ENCODE measurements around the gene LIPN.

The LIPN gene

DNA sequence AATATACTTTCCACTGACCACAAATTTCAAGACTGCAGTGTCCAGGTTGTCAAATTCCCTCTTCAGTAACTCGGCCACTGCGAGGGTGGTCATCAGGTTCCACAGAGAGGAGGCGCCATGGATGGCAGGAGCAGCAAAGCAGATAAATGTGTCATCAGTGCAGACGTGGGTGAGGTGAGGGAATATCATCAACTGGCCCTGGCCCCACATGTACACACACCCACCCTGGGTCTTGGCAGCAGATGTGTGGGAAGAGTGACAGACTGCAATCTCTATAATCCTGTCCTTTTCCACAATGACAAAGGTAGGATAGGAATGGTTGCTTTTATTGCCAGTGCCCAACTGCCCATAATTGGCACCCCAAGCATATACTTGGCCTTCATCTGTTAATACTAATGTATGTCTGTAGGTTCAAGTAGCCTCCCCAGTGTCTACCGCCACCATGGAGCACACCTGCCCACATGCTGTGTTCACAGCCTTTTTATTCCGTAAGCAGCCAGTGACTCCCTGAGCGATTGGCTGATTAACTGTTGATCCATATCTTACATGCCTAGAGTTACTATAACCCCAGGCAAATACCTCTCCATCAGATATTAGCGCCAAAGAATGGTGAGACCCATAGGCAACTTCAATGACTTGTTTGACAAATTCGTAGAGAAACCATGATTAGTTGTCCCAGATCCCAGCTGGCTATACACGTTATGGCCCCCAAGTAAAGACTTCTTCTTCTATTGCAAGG is 26.4 kb downstream of the LIPN start:
- DNase-seq (ENCODE audit: low read depth), result no peak

DNA sequence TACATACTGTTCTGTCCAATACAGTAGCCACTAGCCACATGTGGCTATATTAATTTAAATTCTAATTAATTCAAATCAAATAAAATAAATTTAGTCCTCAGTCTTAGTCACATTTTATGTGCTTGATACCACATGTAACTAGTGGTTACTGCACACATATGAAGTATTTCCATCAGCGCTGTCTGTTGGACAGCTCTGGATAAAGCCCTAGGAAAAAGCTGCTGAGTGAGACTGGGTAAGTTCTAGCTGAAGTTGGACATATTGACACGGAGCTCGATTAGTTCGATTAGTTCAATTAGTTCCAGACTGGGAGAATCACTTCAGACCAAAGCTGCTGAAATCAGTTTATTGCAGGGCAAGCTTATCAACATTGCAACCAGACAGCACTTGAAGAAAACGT is 27.6 kb downstream of the LIPN start:
- no peak for DNase-seq (ENCODE audit: low read depth)

DNA sequence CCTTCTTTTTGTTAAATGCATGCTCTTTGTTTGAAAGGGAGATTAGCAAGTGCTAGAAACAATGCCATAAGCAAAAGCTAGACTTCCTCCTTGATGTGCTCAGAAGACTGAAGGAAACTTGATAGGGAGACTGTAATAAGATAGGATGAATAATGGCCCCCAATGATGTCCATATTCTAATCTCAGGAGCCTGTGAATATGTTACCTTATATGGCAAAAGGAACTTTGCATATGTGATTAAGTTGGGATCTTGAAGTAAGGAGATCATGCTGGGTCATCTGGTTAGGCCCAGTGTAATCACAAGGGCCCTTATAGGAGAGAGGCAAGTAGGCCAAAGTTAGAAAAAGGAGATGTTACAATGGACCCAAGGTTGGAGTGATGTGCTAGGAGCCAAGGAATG is 29.1 kb downstream of the LIPN start:
- DNase-seq (ENCODE audit: low read depth), result no peak

DNA sequence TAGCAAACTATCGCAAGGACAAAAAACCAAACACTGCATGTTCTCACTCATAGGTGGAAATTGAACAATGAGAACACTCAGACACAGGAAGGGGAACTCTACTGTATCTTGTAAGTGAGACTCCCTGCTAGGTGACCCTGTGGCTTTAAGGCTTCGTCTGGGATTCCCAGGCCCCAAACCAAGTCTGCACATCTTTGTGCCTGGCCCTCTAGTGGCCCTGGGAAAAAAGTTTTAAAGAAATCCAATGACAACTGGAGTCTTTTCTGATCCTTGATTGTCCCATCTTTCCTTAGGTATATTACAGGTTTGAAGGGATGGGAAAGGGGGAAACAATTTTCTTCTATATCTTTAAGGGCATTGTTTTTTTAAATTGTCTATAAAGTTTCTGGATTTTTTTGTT is 32.1 kb downstream of the LIPN start:
- no peak for DNase-seq (ENCODE audit: low read depth)

DNA sequence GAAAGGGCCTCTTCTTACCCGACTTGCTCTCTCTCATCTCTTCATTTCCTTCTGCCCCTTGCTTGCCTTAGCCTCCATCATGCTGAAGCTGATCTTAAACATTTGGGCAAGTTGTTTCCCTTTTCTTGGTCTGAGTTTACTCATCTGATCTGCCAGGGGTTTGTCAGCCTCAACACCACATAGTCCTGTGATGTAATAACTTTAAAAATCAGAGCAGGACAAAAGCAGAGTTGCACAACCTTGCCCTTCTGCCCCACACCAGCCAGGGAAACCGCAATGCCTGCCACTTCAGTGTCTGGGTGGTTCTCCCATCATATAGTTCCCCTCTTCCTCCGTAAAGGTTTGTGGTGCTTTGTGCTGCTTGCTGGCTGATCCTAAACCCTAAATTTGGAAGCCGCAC is 32.8 kb downstream of the LIPN start:
- DNase-seq (ENCODE audit: low read depth), result no peak

DNA sequence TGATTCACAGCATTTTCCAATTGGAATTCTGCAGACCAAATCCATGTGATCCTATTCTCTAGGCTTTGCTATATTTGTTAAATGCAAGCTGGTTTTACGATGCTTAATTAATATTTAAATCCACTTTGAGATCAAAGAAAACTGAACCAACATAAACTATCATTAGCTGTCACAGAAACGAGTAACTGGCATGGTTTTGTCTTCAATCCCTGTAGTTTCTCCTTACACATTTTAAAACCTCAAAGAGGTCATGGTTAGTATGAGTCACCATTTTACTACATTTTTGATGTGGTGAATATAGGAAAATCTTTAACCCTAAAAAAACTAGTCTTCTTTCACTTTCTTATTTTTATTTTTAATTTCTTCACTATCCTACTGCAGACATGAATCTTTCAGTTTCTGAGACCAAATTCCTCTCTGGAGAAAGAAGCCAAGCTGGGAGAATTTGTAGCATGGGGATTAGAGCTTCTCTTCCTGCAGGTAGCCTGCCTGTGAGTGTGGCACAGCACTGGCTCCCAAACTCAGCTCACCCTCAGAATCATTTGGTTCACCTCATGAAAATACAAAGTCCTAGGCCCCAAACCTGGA is 34.0 kb downstream of the LIPN start:
- no peak for DNase-seq (ENCODE audit: low read depth)

DNA sequence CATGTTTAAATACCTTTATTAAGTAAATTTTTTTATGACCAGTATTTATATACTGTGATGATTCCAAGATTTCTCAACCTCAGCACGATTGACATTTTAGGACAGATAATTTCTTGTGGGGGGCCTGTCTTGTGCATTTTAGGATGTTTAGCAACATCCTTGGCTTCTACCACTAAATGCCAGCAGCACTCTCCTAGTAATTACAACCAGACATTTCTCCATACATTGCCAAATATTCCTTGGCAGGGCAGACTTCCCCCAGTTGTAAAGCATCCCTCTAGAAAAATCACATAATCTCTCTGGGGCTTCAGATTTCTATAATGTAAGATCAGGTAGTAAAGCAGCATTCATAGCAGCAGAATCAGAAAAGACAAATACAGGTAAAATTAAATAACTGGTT is 34.9 kb downstream of the LIPN start:
- no peak for DNase-seq (ENCODE audit: low read depth)

DNA sequence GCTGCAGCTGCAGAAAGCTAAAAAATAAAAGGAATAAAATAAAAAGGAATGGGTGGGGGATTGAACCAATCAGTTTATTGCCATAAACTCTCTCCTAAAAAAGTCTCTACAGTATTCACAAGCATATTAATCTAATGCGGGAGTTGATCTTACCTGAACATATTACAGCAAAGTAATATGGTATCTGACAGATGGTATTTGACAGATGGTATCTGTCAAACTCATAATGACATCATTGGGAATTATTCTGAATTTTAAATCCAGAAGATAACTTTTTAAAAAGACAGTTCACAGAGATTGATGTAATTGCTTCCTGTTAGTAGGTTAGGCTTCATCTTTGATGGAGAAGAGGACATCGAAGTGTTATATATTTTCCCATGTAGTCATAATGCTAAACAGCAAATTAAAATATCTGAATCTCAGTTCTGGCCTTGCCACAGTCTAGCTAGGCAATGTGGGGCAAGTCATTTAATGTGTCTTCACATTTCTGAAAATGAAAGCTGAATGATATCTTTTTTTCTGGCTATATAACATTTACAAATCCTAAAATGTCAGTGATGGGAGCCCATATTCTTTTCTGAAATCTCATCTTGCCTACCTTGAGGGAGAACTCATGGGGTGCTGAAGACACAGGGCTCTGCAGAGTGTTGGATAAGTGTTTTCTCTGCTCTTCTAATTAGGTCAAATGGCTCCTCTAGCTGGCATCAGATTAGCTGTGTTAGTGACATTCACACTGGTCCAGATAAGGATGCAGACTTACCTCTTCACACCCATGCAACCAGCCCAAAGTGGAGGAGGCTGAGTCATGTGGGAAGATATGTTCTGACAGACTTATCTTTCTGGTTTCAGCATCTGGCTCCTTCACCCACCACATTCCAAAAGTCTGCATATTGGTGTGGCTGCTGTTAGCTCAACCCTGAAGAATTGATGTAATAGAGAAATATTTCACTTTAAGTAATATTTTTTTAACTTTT is 40.6 kb downstream of the LIPN start:
- no peak for DNase-seq (ENCODE audit: low read depth)

DNA sequence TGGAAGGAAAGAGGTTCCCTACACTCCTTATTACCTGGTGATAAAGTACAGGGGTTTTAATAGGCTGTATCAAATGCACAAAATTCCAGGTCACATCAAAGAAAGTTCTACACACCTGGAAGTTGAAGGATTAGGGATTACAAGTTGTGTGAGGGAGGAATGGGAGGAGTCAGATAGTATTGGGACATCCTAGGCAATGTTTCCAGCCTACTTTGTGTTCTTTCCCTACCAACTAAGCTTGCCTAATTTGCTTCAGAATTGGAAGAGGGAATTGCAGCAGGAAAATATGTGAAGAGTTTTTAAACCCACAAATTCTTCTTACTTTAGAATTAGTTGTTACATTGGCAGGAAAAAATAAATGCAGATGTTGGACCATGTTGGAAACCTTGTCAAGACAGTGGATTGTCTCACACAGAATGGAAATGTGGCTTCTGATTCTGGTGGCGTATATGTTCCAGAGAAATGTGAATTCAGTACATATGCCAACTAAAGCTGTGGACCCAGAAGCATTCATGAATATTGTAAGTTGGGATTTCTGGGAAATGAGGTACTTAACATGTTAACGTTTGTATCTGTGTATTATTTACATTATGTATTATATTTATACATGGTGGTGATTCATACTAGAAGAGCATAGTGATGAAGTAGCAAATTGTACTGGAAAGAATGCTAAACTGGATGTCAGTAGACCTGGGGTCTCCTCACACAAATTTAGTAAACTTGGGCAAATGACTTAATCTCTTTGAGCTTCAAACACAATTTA is 42.9 kb downstream of the LIPN start, which contains the start of gene LIPM:
LIPM (plus strand) TSS at position 208 of the 763 bp plus-strand sequence; CDS start at position 375, 167 bp downstream.
- no peak for DNase-seq (ENCODE audit: low read depth)

DNA sequence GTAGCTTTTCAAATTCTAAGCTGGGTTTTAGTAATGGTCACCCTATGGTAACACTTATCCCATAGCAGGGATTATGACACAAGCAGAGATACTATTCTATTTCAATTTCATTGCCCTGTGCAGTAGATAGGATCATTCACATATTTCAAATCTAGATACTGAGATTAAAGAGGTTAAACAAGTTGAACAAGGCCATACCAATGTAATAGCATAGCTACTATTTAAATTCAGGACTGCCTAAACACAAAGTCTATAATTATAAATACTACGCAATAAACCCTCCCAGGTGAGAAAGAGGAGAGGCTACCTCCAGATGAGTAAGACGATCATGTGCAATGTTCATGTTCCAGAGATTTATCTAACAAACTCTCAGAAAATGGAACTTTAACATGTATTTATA is 43.8 kb downstream of the LIPN start:
- no peak for DNase-seq (ENCODE audit: low read depth)

DNA sequence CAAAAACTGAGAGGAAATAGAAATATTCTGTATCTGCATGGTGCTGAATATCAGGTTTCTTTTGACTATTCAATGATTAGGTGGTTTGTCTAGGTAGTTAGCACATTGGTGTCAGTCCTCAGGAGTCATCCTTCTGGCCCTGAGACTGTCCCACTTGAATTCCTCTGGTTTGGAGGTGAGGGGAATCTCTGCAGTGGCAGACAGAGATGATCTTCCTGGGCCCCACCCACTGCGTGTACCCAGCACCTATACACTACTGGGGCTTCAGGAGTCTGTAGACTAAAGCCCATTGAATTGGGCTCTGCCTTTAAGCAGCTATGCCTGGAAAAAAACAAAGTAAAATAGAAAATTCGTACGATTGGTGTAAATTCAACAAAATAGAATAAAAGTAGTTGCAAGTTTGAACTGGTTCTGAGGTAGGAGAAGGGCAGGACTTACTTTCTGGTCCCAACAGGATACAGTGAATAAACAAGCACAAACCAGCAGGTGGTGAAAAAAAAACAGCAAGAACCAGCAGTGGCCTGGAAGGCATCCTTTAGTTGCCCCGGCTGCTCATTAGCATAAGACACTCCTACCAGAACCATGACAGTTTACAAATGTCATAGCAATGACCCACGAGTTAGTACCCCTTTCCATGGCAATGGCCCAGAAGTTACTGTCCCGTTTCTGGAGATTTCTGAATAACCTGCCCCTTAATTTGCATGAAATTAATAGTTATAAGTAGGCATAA is 44.4 kb downstream of the LIPN start:
- DNase-seq (ENCODE audit: low read depth), result no peak

DNA sequence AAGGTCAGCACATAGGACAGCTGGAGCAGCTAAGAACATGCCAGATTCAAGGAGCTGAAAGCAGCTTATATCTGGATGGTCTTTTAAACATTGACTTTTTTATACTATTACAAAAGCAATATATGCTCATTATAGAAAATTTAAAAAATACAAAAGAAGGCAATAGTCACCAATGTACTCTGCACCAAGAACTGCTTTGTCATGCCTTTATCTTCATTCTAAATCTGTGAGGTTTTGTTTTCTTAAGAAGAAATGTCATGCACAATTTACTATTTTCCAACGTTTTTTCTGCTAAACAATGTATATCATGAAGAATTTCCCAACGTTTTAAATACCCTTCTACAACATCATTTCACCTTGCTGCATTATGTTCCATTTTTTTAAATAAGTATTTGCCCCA is 45.5 kb downstream of the LIPN start:
- no peak for DNase-seq (ENCODE audit: low read depth)

DNA sequence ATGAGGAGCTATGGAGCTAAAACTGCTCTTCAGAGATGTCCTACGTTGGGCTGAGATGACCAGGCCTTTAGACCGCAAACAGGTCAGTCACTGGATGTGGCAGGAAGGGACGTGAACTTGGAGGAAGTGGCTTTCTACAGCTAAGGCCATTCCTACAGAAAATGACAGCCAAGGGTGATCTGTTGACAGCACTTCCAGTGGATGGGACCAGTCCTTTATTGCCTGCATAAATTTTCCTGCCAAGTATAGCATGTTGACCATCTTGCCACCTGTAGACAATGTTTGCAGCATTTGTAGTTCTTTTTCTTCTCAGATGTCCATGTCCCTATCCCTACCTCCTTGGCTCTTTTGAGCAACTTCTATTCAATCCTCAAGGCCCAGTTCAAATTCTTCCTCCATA is 46.1 kb downstream of the LIPN start:
- no peak for DNase-seq (ENCODE audit: low read depth)

DNA sequence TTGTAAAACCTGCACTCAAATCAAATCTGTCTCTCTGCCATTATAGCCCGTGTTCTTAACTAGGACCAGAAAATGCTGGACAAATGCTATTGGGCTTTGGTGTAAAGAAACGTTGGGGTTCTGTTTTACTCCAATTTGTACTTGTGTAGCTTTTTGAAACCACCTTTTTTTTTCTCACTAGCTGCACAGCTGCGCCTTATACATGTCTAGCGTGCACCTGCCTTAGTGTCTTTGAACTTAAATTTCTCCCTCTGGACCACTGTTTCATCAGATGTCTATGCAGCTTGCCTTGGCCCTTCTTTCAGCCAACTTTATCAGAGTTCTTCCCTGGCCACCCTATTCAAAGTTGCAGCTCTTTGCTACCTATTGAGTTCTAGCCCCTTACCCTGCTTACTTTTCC is 49.8 kb downstream of the LIPN start:
- DNase-seq (ENCODE audit: low read depth), result no peak

DNA sequence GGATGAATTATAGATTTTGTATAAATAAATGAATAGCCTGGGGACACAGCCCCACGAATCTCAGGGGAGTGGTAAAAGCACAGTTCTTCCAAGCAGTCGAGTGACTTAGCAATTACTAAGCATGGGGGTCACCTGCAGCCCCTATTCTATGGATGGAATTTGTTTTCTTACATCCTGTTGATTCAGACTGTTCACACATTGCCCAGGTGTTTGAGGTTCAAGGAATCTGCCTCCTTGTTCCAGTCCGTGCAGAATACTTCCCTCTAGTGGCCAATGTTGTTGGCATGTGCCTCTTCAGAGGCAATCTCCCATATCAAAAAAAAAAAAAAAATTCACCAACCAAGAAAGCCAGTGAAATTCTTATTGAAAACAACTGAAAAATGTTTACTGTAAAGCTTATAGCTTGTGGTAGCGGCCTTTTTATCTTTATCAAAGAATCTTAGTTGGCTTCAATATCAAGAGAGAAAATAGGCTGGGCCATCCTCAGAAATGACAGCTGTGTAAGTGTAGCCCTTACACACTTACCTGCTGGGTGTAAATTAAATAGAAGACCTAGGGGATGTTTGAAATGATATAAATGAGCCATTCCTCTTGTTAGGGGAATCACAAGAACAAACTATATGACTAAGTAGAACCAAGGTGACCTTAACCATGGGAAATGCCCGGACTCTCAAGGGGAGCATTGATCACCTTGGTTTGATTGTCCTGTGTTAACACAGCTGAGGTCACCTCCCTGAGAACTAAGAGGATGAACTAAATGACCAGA is 50.6 kb downstream of the LIPN start:
- DNase-seq (ENCODE audit: low read depth), result no peak

DNA sequence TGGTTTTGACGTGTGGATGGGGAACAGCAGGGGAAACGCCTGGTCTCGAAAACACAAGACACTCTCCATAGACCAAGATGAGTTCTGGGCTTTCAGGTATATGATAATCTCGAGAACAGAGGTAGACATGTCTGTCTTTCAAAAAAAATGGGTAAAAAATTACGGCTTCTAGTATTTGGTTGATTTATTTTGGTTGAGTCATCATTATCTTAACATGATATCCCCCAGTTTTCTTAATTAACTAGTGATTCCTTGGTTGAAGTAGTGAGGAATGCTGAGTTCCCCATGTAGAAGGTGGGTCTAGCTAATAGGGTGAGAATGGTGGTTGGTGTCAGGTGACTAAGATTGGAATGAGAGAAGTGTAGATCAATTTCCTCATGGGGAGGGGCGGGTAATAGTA is 53.4 kb downstream of the LIPN start:
- no peak for DNase-seq (ENCODE audit: low read depth)

DNA sequence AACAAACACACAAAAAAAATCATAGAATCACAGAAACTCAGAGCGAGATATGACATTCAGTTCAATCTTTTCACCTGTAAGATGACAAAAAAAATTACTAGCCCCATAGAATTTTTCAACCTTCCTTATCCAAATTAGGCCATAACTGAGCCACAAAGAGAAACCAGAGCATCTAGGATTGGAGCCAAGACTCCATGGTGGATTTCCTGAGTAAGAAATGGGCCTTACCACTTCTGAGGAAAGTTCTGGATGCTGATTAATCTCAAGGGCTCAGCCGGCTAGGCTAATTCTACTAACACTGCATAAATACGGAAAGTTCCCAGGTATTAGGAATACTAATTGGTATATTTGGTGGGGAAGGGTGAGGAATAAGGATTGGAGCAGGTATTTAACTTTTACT is 59.5 kb downstream of the LIPN start:
- DNase-seq (ENCODE audit: low read depth), result no peak

DNA sequence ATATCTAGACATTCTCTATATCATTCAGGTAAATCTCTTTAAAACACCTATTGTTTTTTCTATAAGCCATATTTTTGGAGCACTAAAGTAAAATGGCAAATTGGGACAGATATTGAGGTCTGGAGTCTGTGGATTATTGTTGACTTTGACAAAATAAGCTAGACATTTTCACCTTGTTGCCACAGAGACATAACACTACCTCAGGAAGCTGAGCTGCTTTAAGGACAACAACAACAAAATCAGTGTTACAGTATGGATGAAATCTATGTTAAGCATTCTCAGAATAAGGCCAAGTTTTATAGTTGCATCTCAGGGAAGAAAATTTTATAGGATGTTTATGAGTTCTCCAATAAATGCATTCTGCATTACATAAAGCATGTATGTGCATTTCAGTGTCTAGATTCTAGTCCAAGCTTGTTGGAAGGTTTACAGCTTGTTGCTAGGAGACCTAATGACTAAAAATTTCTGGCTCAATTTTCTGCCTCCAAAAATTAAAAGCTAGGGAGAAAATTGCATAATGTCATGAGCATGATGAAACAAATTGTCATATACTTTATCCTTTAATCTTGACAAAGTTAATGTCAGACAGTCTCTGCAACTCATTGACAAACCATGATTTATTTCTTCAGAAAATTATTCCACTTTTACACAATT is 61.1 kb downstream of the LIPN start:
- no peak for DNase-seq (ENCODE audit: low read depth)

DNA sequence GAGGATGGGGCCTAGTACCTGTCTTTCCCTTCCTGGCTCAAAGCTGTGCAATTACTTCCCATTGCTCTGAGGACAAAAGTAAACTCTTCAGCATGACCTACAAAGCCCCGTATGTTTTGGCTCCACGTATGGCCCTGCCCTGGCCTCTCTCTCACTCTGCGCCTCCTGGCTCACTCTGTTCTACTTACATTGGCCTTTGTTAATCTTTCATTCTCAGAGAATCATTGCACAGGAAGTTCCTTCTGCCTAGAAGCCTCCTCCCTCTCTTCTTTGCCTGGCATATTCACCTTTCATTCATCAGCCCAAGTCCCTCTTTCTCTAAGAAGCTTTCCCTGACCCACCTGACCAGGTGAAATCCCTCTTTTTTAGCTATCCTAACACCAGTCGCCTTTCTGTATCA is 66.6 kb downstream of the LIPN start:
- no peak for DNase-seq (ENCODE audit: low read depth)

DNA sequence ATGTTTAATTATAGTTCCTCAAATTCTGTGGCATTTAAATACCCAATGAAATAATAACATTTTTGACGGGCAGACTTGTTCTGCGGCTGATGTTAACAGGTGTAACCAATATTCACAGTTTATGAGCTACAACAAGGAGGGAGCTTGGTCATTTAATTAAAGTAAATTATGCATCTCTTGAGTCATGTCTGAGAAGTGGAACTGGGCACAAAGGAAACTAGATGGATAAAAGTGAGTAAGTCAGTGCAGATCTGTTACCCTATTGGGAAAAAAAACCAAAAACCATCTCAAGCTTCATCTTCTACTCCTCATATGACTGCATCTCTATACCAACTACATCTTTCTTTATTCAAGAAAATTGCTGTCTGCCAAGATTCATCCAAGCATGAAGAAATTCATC is 67.9 kb downstream of the LIPN start:
- no peak for DNase-seq (ENCODE audit: low read depth)
